Erythroblast (primary cell): Measurements from ENCODE around the gene OTULIN.

Source experiments
- DNase-seq, 2 experiments: peaks; one replicate each; lab custom pipeline; 2025; lab: John Stamatoyannopoulos, UW
- GATA1 ChIP-seq: IDR thresholded peaks from 2 replicates; pipeline ENCODE4 v1.6.1; 2011; ENCODE audit warnings: low read depth, mild to moderate bottlenecking, control low read depth, low read length, moderate library complexity
- POLR2A ChIP-seq: IDR thresholded peaks from 2 replicates; pipeline ENCODE4 v1.6.1; 2011; ENCODE audit warnings: mild to moderate bottlenecking, low read length

OTULIN gene

GRCh38 chr5:14674983-14675854 is 10.7 kb downstream of the OTULIN start:
- TF ChIP-seq GATA1 (no peak), POLR2A (no peak)
- no peak for DNase-seq

GRCh38 chr5:14675865-14676300 is 11.4 kb downstream of the OTULIN start:
- no peak for TF ChIP-seq POLR2A
- no peak for TF ChIP-seq GATA1
- DNase-seq: peak; percentile 43 to 44

- TF ChIP-seq GATA1: no peak
- TF ChIP-seq POLR2A: no peak
- peak; percentile 73 to 79 for DNase-seq
These were observed 11.8 kb downstream of the OTULIN start for GRCh38 chr5:14676320-14676719.

GRCh38 chr5:14678773-14679334 is 14.3 kb downstream of the OTULIN start:
- peak in 1 of 2 experiments; percentile 25 for DNase-seq
- TF ChIP-seq POLR2A (no peak), GATA1 (no peak)

- TF ChIP-seq POLR2A (no peak), GATA1 (no peak)
- DNase-seq: no peak
These were observed 15.1 kb downstream of the OTULIN start for GRCh38 chr5:14679595-14679994.

- DNase-seq: no peak
- TF ChIP-seq GATA1 (no peak), POLR2A (no peak)
These were observed 16.8 kb downstream of the OTULIN start for GRCh38 chr5:14681236-14681752.

GRCh38 chr5:14683906-14684455 is 19.5 kb downstream of the OTULIN start:
- TF ChIP-seq POLR2A (no peak), GATA1 (no peak)
- DNase-seq: no peak

GRCh38 chr5:14684757-14685156 is 20.2 kb downstream of the OTULIN start:
- no peak for DNase-seq
- no peak for TF ChIP-seq GATA1
- TF ChIP-seq POLR2A: no peak

GRCh38 chr5:14685757-14686156 is 21.2 kb downstream of the OTULIN start:
- DNase-seq: peak; percentile 41 to 57
- TF ChIP-seq POLR2A (no peak), GATA1 (no peak)

- no peak for DNase-seq
- no peak for TF ChIP-seq POLR2A
- TF ChIP-seq GATA1: no peak
These were observed 22.0 kb downstream of the OTULIN start for GRCh38 chr5:14686517-14686916.

GRCh38 chr5:14687023-14687665 is 22.6 kb downstream of the OTULIN start:
- DNase-seq: no peak

GRCh38 chr5:14693070-14693469 is 28.6 kb downstream of the OTULIN start:
- no peak for DNase-seq
- TF ChIP-seq GATA1 (no peak), POLR2A (no peak)

More at GRCh38 chr5:14687023-14687665, 22.6 kb downstream of the OTULIN start:
- TF ChIP-seq POLR2A (no peak), GATA1 (no peak)

GRCh38 chr5:14695152-14695551 is 30.6 kb downstream of the OTULIN start:
- DNase-seq: peak in 1 of 2 experiments; percentile 27
- TF ChIP-seq GATA1 (no peak), POLR2A (no peak)
